ENCODE measurements around the gene PGF.

- TF ChIP-seq CTCF (optimal IDR thresholded peaks at IDR 0.05 in 1 of 3, IDR thresholded peaks at IDR 0.05 in 1 of 3, conservative IDR thresholded peaks at IDR 0.05 in 1 of 3; ENCODE audit: extremely low read depth in 1 of 3, insufficient read depth in 2 of 3, low read length in 3 of 3) (no peak), EZH2 (IDR thresholded peaks at IDR 0.05; ENCODE audit: low read length) (no peak)
These were observed 37.0 kb downstream of the PGF start for GRCh38 chr14:74918380-74918779.

All from keratinocyte (primary cell).